Liver (tissue), 9 donors: ENCODE measurements around the gene NDUFAF5. TPM values are rescaled to one million over a fixed set of nuclear protein-coding genes. Genes with fewer than 3 reads are reported as not detected.

Source experiments
- DNase-seq: peaks from one replicate; pipeline ENCODE4 v3.0.0-alpha.2; 2017; ENCODE audit warnings: low spot score
- H3K27ac ChIP-seq, 2 donors: one replicate each; pipeline ENCODE4 v1.7.0; 2013; ENCODE audit warnings: inconsistent platforms in 2 of 2, low read length in 2 of 2, control low read depth in 1 of 2, low read depth in 1 of 2, mild to moderate bottlenecking in 1 of 2
- H3K27me3 ChIP-seq, 4 donors: one replicate each; pipeline versions ENCODE4 v1.6.1 to v1.7.0; 2013; ENCODE audit warnings: low read length in 3 of 4, inconsistent platforms in 1 of 4, mild to moderate bottlenecking in 1 of 4, moderate library complexity in 1 of 4; ENCODE audit not compliant: control insufficient read depth in 4 of 4, insufficient read depth in 4 of 4
- H3K36me3 ChIP-seq, 4 donors: one replicate each; pipeline versions ENCODE4 v1.6.1 to v1.7.0; 2013; ENCODE audit warnings: low read length in 3 of 4, mild to moderate bottlenecking in 3 of 4, low read depth in 1 of 4, moderate library complexity in 1 of 4; ENCODE audit not compliant: control insufficient read depth in 4 of 4, insufficient read depth in 3 of 4
- H3K4me1 ChIP-seq, 4 donors: one replicate each; pipeline versions ENCODE4 v1.6.1 to v1.7.0; 2013; ENCODE audit warnings: low read length in 3 of 4, mild to moderate bottlenecking in 3 of 4, moderate library complexity in 1 of 4; ENCODE audit not compliant: control insufficient read depth in 4 of 4, insufficient read depth in 4 of 4
- H3K4me3 ChIP-seq, 3 donors: one replicate each; pipeline versions ENCODE4 v1.6.1 to v1.7.0; 2013; ENCODE audit warnings: low read length in 3 of 3, control low read depth in 1 of 3, low read depth in 1 of 3, mild to moderate bottlenecking in 1 of 3
- H3K9ac ChIP-seq, 2 donors: one replicate each; pipeline ENCODE4 v1.7.0; 2013; ENCODE audit warnings: low read length in 2 of 2, mild to moderate bottlenecking in 2 of 2, moderate library complexity in 2 of 2, control low read depth in 1 of 2, low read depth in 1 of 2
- H3K9me3 ChIP-seq, 4 donors: one replicate each; pipeline versions ENCODE4 v1.6.1 to v1.7.0; 2013; ENCODE audit warnings: low read length in 3 of 4; ENCODE audit not compliant: control insufficient read depth in 4 of 4
- EGR1 ChIP-seq, 2 donors: IDR thresholded peaks; 2 replicates each; pipeline ENCODE4 v1.6.1; 2016 to 2018; ENCODE audit warnings: antibody characterized with exemption in 2 of 2, low read depth in 2 of 2
- FOXA1 ChIP-seq: IDR thresholded peaks from 2 replicates; pipeline ENCODE4 v1.6.1; 2016; ENCODE audit warnings: antibody characterized with exemption
- FOXA2 ChIP-seq: IDR thresholded peaks from 2 replicates; pipeline ENCODE4 v1.6.1; 2016; ENCODE audit warnings: antibody characterized with exemption
- GABPA ChIP-seq, 2 donors: IDR thresholded peaks in 1 of 2; conservative IDR thresholded peaks in 1 of 2; 2 replicates each; pipeline ENCODE4 v1.6.1; 2016; ENCODE audit warnings: antibody characterized with exemption in 2 of 2, mild to moderate bottlenecking in 1 of 2, moderate library complexity in 1 of 2
- HNF4A ChIP-seq, 2 donors: conservative IDR thresholded peaks; 2 replicates each; pipeline ENCODE4 v1.6.1; 2016; ENCODE audit warnings: antibody characterized with exemption in 2 of 2, mild to moderate bottlenecking in 2 of 2
- HNF4G ChIP-seq: IDR thresholded peaks from 2 replicates; pipeline ENCODE4 v1.6.1; 2016; ENCODE audit warnings: antibody characterized with exemption
- JUND ChIP-seq, 2 donors: IDR thresholded peaks; 2 replicates each; pipeline ENCODE4 v1.6.1; 2016; ENCODE audit warnings: antibody characterized with exemption in 2 of 2
- NR2F2 ChIP-seq: IDR thresholded peaks from 2 replicates; pipeline ENCODE4 v1.6.1; 2016; ENCODE audit warnings: antibody characterized with exemption
- RAD21 ChIP-seq, 2 donors: IDR thresholded peaks; 2 replicates each; pipeline ENCODE4 v1.6.1; 2016; ENCODE audit warnings: antibody characterized with exemption in 2 of 2, mild to moderate bottlenecking in 2 of 2
- RXRA ChIP-seq, 2 donors: IDR thresholded peaks; 2 replicates each; pipeline ENCODE4 v1.6.1; 2017 to 2018; ENCODE audit warnings: antibody characterized with exemption in 2 of 2, mild to moderate bottlenecking in 1 of 2
- SP1 ChIP-seq: IDR thresholded peaks from 2 replicates; pipeline ENCODE4 v1.6.1; 2018; ENCODE audit warnings: antibody characterized with exemption, mild to moderate bottlenecking
- TAF1 ChIP-seq: conservative IDR thresholded peaks from 2 replicates; pipeline ENCODE4 v1.6.1; 2016; ENCODE audit warnings: antibody characterized with exemption, mild to moderate bottlenecking
- YY1 ChIP-seq: IDR thresholded peaks from 2 replicates; pipeline ENCODE4 v1.6.1; 2016; ENCODE audit warnings: antibody characterized with exemption, mild to moderate bottlenecking
- WGBS: extraction: QIAGEN DNeasy Blood & Tissue Kit; methylation state at CpG from one replicate; pipeline ENCODE4 v1.1.7; 2013; 5-methylcytosine and 5-hydroxymethylcytosine counted together
- polyA plus RNA-seq, 2 donors: library from polyadenylated mRNA; stranded (reverse) in 1 of 2; unstranded in 1 of 2; fragments of 200-250 nt in 1 of 2; fragments of >200 nt in 1 of 2; fragmentation: Nextera tagmentation in 1 of 2; extraction: Ambion mirVana in 1 of 2; gene quantifications; one replicate each; pipeline versions ENCODE4 v1.2.1 to v1.2.3, GENCODE V29; 2013 to 2015
- total RNA-seq, 2 donors: library from RNA; depleted of rRNA; stranded (reverse); fragments of >200 nt; gene quantifications; one replicate each; pipeline ENCODE4 v1.2.3, GENCODE V29; 2014
- TF ChIP-seq, protein P1 (sequence below): IDR thresholded peaks from 2 replicates; pipeline ENCODE4 v1.6.1; 2016; ENCODE audit warnings: antibody characterized with exemption
- TF ChIP-seq, protein P2 (sequence below): IDR thresholded peaks from 2 replicates; pipeline ENCODE4 v1.6.1; 2016; ENCODE audit warnings: antibody characterized with exemption
- TF ChIP-seq, protein P3 (sequence below): IDR thresholded peaks from 2 replicates; pipeline ENCODE4 v1.6.1; 2016; ENCODE audit warnings: antibody characterized with exemption, mild to moderate bottlenecking
- TF ChIP-seq, protein P4 (sequence below): fragments of 150-350 bp; IDR thresholded peaks from 2 replicates; pipeline ENCODE4 v1.5.1; 2017; ENCODE audit warnings: improper control_type of control experiment, low read depth, low read length; ENCODE audit not compliant: missing input control
- TF ChIP-seq, protein P5 (sequence below): IDR thresholded peaks from 2 replicates; pipeline ENCODE4 v1.6.1; 2016; ENCODE audit warnings: antibody characterized with exemption
- donor health status: healthy.
- donor health status: healthy.
- donor health status: healthy.
- donor health status: healthy.
- donor health status: healthy.

Gene NDUFAF5
- total and polyA plus RNA-seq, 4 donors: 6.6 to 15.9 (median 12.3) TPM

DNA sequence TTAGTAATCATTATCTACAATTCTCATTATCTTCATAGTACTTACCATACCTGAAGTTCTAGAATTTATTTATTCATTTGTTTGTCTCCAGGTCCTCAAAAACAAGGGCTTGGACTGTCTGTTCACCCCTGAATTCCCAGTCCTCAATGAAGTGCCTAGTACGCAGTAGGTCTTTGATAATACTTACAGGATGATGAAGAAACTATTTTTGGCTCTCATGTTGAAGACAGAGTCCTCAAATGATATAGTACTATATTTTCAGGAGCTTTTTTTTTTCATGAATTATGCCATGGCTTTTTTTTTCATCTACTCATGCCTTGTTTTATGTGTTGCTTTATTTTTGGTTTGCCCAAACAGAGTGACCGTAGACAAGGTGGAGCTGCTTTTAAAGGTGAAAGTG lies 66.5 kb downstream of the NDUFAF5 start:
- Histone ChIP-seq H3K27ac (no peak overlapping the region), H3K27me3 (no peaks in the 10 kb centered on the region), H3K4me1 (no peaks in the 10 kb centered on the region), H3K9ac (no peak overlapping the region), H3K9me3 (no peaks in the 10 kb centered on the region), H3K36me3 (no peaks in the 10 kb centered on the region), H3K4me3 (no peak overlapping the region)
- 90% methylated on average over 2 of the region's 2 CpGs for WGBS
- no peak for TF ChIP-seq EGR1 (IDR thresholded peaks at IDR 0.05; ENCODE audit: low read depth in 2 of 2)
- no peak for TF ChIP-seq JUND (IDR thresholded peaks at IDR 0.05)
- TF ChIP-seq, protein P1, sequence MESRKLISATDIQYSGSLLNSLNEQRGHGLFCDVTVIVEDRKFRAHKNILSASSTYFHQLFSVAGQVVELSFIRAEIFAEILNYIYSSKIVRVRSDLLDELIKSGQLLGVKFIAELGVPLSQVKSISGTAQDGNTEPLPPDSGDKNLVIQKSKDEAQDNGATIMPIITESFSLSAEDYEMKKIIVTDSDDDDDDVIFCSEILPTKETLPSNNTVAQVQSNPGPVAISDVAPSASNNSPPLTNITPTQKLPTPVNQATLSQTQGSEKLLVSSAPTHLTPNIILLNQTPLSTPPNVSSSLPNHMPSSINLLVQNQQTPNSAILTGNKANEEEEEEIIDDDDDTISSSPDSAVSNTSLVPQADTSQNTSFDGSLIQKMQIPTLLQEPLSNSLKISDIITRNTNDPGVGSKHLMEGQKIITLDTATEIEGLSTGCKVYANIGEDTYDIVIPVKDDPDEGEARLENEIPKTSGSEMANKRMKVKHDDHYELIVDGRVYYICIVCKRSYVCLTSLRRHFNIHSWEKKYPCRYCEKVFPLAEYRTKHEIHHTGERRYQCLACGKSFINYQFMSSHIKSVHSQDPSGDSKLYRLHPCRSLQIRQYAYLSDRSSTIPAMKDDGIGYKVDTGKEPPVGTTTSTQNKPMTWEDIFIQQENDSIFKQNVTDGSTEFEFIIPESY: no peak
- TF ChIP-seq FOXA1: no peak
- TF ChIP-seq SP1: no peak
- TF ChIP-seq, protein P2, sequence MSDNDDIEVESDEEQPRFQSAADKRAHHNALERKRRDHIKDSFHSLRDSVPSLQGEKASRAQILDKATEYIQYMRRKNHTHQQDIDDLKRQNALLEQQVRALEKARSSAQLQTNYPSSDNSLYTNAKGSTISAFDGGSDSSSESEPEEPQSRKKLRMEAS: no peak
- no peak for TF ChIP-seq HNF4G
- no peak for TF ChIP-seq FOXA2
- TF ChIP-seq RXRA (IDR thresholded peaks at IDR 0.05): no peak
- TF ChIP-seq, protein P3, sequence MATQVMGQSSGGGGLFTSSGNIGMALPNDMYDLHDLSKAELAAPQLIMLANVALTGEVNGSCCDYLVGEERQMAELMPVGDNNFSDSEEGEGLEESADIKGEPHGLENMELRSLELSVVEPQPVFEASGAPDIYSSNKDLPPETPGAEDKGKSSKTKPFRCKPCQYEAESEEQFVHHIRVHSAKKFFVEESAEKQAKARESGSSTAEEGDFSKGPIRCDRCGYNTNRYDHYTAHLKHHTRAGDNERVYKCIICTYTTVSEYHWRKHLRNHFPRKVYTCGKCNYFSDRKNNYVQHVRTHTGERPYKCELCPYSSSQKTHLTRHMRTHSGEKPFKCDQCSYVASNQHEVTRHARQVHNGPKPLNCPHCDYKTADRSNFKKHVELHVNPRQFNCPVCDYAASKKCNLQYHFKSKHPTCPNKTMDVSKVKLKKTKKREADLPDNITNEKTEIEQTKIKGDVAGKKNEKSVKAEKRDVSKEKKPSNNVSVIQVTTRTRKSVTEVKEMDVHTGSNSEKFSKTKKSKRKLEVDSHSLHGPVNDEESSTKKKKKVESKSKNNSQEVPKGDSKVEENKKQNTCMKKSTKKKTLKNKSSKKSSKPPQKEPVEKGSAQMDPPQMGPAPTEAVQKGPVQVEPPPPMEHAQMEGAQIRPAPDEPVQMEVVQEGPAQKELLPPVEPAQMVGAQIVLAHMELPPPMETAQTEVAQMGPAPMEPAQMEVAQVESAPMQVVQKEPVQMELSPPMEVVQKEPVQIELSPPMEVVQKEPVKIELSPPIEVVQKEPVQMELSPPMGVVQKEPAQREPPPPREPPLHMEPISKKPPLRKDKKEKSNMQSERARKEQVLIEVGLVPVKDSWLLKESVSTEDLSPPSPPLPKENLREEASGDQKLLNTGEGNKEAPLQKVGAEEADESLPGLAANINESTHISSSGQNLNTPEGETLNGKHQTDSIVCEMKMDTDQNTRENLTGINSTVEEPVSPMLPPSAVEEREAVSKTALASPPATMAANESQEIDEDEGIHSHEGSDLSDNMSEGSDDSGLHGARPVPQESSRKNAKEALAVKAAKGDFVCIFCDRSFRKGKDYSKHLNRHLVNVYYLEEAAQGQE: no peak
- TF ChIP-seq TAF1: no peak
- no peak for TF ChIP-seq NR2F2
- TF ChIP-seq YY1: no peak
- no peak for DNase-seq

DNA sequence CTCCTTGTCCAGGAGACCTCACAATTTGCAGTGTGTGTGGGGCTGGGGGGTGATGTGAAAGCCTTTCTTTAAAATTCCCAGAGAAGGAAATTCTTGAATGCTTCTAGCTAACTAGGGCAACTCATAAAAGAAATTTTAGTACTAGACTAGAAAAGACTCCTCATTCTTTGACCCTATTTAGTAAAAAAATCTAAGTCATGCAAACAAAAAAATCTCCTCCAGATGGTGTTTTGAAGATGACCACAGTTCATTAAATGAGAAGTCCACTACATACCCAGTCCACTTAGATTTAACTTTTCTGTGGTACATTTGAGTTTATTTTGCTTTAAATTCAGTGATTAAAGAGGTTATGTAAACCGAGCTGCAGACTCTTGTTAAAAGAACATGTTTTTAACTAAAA lies 67.5 kb downstream of the NDUFAF5 start:
- DNase-seq: no peak

More for the DNA sequence above, 67.5 kb downstream of the NDUFAF5 start:
- no peak overlapping the region for H3K9ac ChIP-seq
- WGBS: 71% methylated on average over 1 of the region's 1 CpG
- H3K4me1 ChIP-seq: peaks cover 0 to 1% (median 0%) of the 10 kb centered on the region in 4 donors
- H3K27ac ChIP-seq: no peak overlapping the region
- H3K9me3 ChIP-seq: no peaks in the 10 kb centered on the region
- H3K36me3 ChIP-seq: no peaks in the 10 kb centered on the region
- no peak overlapping the region for H3K4me3 ChIP-seq
- no peaks in the 10 kb centered on the region for H3K27me3 ChIP-seq
- TF ChIP-seq, protein P2: no peak
- TF ChIP-seq, protein P3: no peak
- TF ChIP-seq FOXA2: no peak
- TF ChIP-seq, protein P4, sequence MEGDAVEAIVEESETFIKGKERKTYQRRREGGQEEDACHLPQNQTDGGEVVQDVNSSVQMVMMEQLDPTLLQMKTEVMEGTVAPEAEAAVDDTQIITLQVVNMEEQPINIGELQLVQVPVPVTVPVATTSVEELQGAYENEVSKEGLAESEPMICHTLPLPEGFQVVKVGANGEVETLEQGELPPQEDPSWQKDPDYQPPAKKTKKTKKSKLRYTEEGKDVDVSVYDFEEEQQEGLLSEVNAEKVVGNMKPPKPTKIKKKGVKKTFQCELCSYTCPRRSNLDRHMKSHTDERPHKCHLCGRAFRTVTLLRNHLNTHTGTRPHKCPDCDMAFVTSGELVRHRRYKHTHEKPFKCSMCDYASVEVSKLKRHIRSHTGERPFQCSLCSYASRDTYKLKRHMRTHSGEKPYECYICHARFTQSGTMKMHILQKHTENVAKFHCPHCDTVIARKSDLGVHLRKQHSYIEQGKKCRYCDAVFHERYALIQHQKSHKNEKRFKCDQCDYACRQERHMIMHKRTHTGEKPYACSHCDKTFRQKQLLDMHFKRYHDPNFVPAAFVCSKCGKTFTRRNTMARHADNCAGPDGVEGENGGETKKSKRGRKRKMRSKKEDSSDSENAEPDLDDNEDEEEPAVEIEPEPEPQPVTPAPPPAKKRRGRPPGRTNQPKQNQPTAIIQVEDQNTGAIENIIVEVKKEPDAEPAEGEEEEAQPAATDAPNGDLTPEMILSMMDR: no peak
- TF ChIP-seq JUND (IDR thresholded peaks at IDR 0.05): no peak
- no peak for TF ChIP-seq RXRA (IDR thresholded peaks at IDR 0.05)
- no peak for TF ChIP-seq EGR1 (IDR thresholded peaks at IDR 0.05; ENCODE audit: low read depth in 2 of 2)
- TF ChIP-seq YY1: no peak
- TF ChIP-seq FOXA1: no peak
- TF ChIP-seq GABPA (IDR thresholded peaks at IDR 0.05 in 1 of 2, conservative IDR thresholded peaks at IDR 0.05 in 1 of 2): no peak
- no peak for TF ChIP-seq RAD21 (IDR thresholded peaks at IDR 0.05)
- no peak for TF ChIP-seq HNF4A (conservative IDR thresholded peaks at IDR 0.05)
- no peak for TF ChIP-seq TAF1
- TF ChIP-seq HNF4G: no peak
- TF ChIP-seq, protein P1: no peak
- TF ChIP-seq, protein P5, sequence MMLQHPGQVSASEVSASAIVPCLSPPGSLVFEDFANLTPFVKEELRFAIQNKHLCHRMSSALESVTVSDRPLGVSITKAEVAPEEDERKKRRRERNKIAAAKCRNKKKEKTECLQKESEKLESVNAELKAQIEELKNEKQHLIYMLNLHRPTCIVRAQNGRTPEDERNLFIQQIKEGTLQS: no peak
- TF ChIP-seq NR2F2: no peak
- no peak for TF ChIP-seq SP1
